Fibroblast of lung (primary cell): Measurements from ENCODE around the gene MRPS27. TPM values are rescaled to one million over a fixed set of nuclear protein-coding genes. Genes with fewer than 3 reads are reported as not detected.

ENCODE experiments used
- DNase-seq, 2 donors: peaks; one replicate each; pipeline versions ENCODE4 v3.0.0 to v3.0.0-alpha.2; 2010; ENCODE audit warnings: low read depth in 2 of 2
- H2AFZ ChIP-seq: 2 replicates; pipeline ENCODE4 v1.5.1; 2012; ENCODE audit warnings: low read length, control low read depth, inconsistent platforms
- H3K27ac ChIP-seq: 2 replicates; pipeline ENCODE4 v1.5.1; 2011; ENCODE audit warnings: low read length, control low read depth; ENCODE audit not compliant: insufficient read depth
- H3K27me3 ChIP-seq: 2 replicates; pipeline ENCODE4 v1.5.1; 2011; ENCODE audit warnings: mild to moderate bottlenecking, low read length; ENCODE audit not compliant: control insufficient read depth, insufficient read depth
- H3K36me3 ChIP-seq: 2 replicates; pipeline ENCODE4 v1.5.1; 2011; ENCODE audit warnings: low read length; ENCODE audit not compliant: control insufficient read depth, insufficient read depth
- H3K4me1 ChIP-seq: 2 replicates; pipeline ENCODE4 v1.5.1; 2011; ENCODE audit warnings: low read length; ENCODE audit not compliant: control insufficient read depth, insufficient read depth; ENCODE audit errors: extremely low read depth
- H3K4me2 ChIP-seq: 2 replicates; pipeline ENCODE4 v1.5.1; 2011; ENCODE audit warnings: low read length, control low read depth; ENCODE audit not compliant: insufficient read depth; ENCODE audit errors: extremely low read depth
- H3K4me3 ChIP-seq, 4 experiments: fragments of 200-600 bp in 1 of 4; sonication (generic) in 1 of 4; replicated peaks in 1 of 4; 2 replicates each; pipeline ENCODE4 v1.5.1; 2011 to 2016; ENCODE audit warnings: low read length in 4 of 4, low read depth in 3 of 4, mild to moderate bottlenecking in 3 of 4, control low read depth in 2 of 4, inconsistent platforms in 1 of 4, mixed read lengths in 1 of 4; ENCODE audit not compliant: insufficient read depth in 1 of 4; ENCODE audit errors: control extremely low read depth in 1 of 4
- H3K79me2 ChIP-seq: 2 replicates; pipeline ENCODE4 v1.5.1; 2012; ENCODE audit warnings: mild to moderate bottlenecking, low read length, inconsistent platforms; ENCODE audit not compliant: control insufficient read depth, insufficient read depth
- H3K9ac ChIP-seq: 2 replicates; pipeline ENCODE4 v1.5.1; 2011; ENCODE audit warnings: mild to moderate bottlenecking, low read length, control low read depth; ENCODE audit not compliant: insufficient read depth
- H3K9me3 ChIP-seq: 2 replicates; pipeline ENCODE4 v1.5.1; 2012; ENCODE audit warnings: low read depth, low read length; ENCODE audit not compliant: control insufficient read depth, insufficient read depth
- H4K20me1 ChIP-seq: 2 replicates; pipeline ENCODE4 v1.5.1; 2011; ENCODE audit warnings: low read length; ENCODE audit not compliant: control insufficient read depth, insufficient read depth; ENCODE audit errors: extremely low read depth
- EZH2 ChIP-seq: IDR thresholded peaks from 2 replicates; pipeline ENCODE4 v1.5.1; 2012; ENCODE audit warnings: low read length, control low read depth, mild to moderate bottlenecking; ENCODE audit errors: missing control alignments
- polyA plus RNA-seq, 2 donors: library from polyadenylated mRNA; depleted of rRNA in 1 of 2; stranded (reverse) in 1 of 2; unstranded in 1 of 2; fragments of >200 nt; gene quantifications; 2 replicates each; pipeline ENCODE4 v1.2.1, GENCODE V29; 2011 to 2012; ENCODE audit warnings: missing spikeins in 1 of 2
- total RNA-seq: library from RNA; depleted of rRNA; stranded (reverse); fragments of >200 nt; gene quantifications from 2 replicates; pipeline ENCODE4 v1.2.1, GENCODE V29; 2014
- TF ChIP-seq, protein P1 (sequence below), 2 donors: IDR thresholded peaks in 1 of 2; conservative IDR thresholded peaks in 1 of 2; 1 replicate in 1 of 2; 2 replicates in 1 of 2; pipeline ENCODE4 v1.5.1; 2011 to 2012; ENCODE audit warnings: low read length in 2 of 2, control low read depth in 1 of 2, inconsistent platforms in 1 of 2, low read depth in 1 of 2, mild to moderate bottlenecking in 1 of 2

The MRPS27 gene
- total and polyA plus RNA-seq, 2 donors (not counting 1 experiment from before 2014, with no cell fraction given), result 67.2 to 86.5 TPM

DNA sequence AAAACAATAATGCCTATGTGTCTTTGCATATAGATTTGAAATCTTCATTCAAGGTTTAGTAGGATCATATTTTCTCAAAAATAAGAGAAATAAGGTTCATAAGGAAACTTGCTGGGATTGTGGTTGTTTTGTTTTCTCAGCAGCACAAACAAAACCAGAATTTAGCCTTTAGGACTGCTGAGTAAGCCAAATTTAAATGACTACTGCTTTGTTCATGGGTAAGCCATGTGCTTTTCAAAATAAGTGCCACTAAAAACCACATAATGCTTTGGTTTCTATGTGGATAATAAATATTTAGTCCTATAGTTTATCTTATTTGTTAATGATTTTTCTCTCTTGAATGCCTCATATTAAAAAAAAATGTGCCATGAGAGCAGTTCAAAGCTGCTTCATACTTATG lies 38.9 kb upstream of the MRPS27 start:
- H3K27ac ChIP-seq, result no peak overlapping the region
- TF ChIP-seq EZH2, result no peak
- TF ChIP-seq, protein P1, sequence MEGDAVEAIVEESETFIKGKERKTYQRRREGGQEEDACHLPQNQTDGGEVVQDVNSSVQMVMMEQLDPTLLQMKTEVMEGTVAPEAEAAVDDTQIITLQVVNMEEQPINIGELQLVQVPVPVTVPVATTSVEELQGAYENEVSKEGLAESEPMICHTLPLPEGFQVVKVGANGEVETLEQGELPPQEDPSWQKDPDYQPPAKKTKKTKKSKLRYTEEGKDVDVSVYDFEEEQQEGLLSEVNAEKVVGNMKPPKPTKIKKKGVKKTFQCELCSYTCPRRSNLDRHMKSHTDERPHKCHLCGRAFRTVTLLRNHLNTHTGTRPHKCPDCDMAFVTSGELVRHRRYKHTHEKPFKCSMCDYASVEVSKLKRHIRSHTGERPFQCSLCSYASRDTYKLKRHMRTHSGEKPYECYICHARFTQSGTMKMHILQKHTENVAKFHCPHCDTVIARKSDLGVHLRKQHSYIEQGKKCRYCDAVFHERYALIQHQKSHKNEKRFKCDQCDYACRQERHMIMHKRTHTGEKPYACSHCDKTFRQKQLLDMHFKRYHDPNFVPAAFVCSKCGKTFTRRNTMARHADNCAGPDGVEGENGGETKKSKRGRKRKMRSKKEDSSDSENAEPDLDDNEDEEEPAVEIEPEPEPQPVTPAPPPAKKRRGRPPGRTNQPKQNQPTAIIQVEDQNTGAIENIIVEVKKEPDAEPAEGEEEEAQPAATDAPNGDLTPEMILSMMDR (conservative IDR thresholded peaks at IDR 0.05 in 1 of 2, IDR thresholded peaks at IDR 0.05 in 1 of 2; ENCODE audit: low read depth in 1 of 2, low read length in 2 of 2), result no peak

GRCh38 chr5:72356361-72356760 lies 36.3 kb upstream of the MRPS27 start:
- TF ChIP-seq, protein P1 (conservative IDR thresholded peaks at IDR 0.05 in 1 of 2, IDR thresholded peaks at IDR 0.05 in 1 of 2; ENCODE audit: low read depth in 1 of 2, low read length in 2 of 2), result no peak
- TF ChIP-seq EZH2, result no peak
- no peaks in the 10 kb centered on the region for H3K79me2 ChIP-seq
- H4K20me1 ChIP-seq, result no peaks in the 10 kb centered on the region
- H3K4me2 ChIP-seq, result no peak overlapping the region
- no peaks in the 10 kb centered on the region for H3K27me3 ChIP-seq
- H3K4me1 ChIP-seq, result peaks cover 2% of the 10 kb centered on the region
- no peak for DNase-seq
- no peak overlapping the region for H3K9ac ChIP-seq
- no peaks in the 10 kb centered on the region for H3K9me3 ChIP-seq
- H3K27ac ChIP-seq, result no peak overlapping the region
- peaks cover 4% of the 10 kb centered on the region for H3K36me3 ChIP-seq
- no peak overlapping the region for H2AFZ ChIP-seq
- no peak overlapping the region for H3K4me3 ChIP-seq

More for the DNA sequence above, 38.9 kb upstream of the MRPS27 start:
- no peaks in the 10 kb centered on the region for H3K79me2 ChIP-seq
- H3K27me3 ChIP-seq, result no peaks in the 10 kb centered on the region
- no peak overlapping the region for H3K9ac ChIP-seq
- no peak overlapping the region for H3K4me3 ChIP-seq
- no peak overlapping the region for H2AFZ ChIP-seq
- no peaks in the 10 kb centered on the region for H4K20me1 ChIP-seq
- no peak for DNase-seq
- H3K4me1 ChIP-seq, result peaks cover 12% of the 10 kb centered on the region
- no peaks in the 10 kb centered on the region for H3K9me3 ChIP-seq
- peaks cover 4% of the 10 kb centered on the region for H3K36me3 ChIP-seq
- no peak overlapping the region for H3K4me2 ChIP-seq

- Histone ChIP-seq H4K20me1 (no peaks in the 10 kb centered on the region), H3K27ac (no peak overlapping the region), H3K4me3 (no peak overlapping the region), H3K4me1 (peaks cover 2% of the 10 kb centered on the region), H3K9ac (no peak overlapping the region), H3K27me3 (no peaks in the 10 kb centered on the region), H3K9me3 (no peaks in the 10 kb centered on the region), H2AFZ (no peak overlapping the region), H3K79me2 (no peaks in the 10 kb centered on the region), H3K36me3 (peaks cover 4% of the 10 kb centered on the region), H3K4me2 (no peak overlapping the region)
- no peak for TF ChIP-seq EZH2
- TF ChIP-seq, protein P1 (conservative IDR thresholded peaks at IDR 0.05 in 1 of 2, IDR thresholded peaks at IDR 0.05 in 1 of 2; ENCODE audit: low read depth in 1 of 2, low read length in 2 of 2), result peak in 1 of 2 donors; percentile 52
- DNase-seq, result peak; percentile 22 to 35
Measured at GRCh38 chr5:72355706-72356299, 35.8 kb upstream of the MRPS27 start.
